ENCODE data around the gene AMBRA1. TPM values are rescaled to one million over a fixed set of nuclear protein-coding genes. Genes with fewer than 3 reads are reported as not detected.
A peak's percentile ranks its signal among the peaks of the same experiment; 100 is the strongest.

Gene AMBRA1
- total RNA-seq, 1 donor, result 18.0 TPM

GRCh38 chr11:46457021-46457420 is 136.8 kb downstream of the AMBRA1 start:
- no peak overlapping the region for H3K4me3 ChIP-seq (ENCODE audit: low read depth, low read length)
- TF ChIP-seq CTCF (IDR thresholded peaks at IDR 0.05; ENCODE audit: insufficient read depth, low read length), result no peak
- DNase-seq (ENCODE audit: low read depth), result no peak

- no peak for TF ChIP-seq CTCF (IDR thresholded peaks at IDR 0.05; ENCODE audit: insufficient read depth, low read length)
- DNase-seq (ENCODE audit: low read depth), result no peak
- H3K4me3 ChIP-seq (ENCODE audit: low read depth, low read length), result no peak overlapping the region
Observed at GRCh38 chr11:46456269-46457001, 137.4 kb downstream of the AMBRA1 start.

GRCh38 chr11:46455834-46456233 is 138.0 kb downstream of the AMBRA1 start:
- no peak for TF ChIP-seq CTCF (IDR thresholded peaks at IDR 0.05; ENCODE audit: insufficient read depth, low read length)
- DNase-seq (ENCODE audit: low read depth), result no peak
- no peak overlapping the region for H3K4me3 ChIP-seq (ENCODE audit: low read depth, low read length)

GRCh38 chr11:46452918-46453517 is 140.8 kb downstream of the AMBRA1 start:
- DNase-seq (ENCODE audit: low read depth), result no peak
- no peak overlapping the region for H3K4me3 ChIP-seq (ENCODE audit: low read depth, low read length)
- TF ChIP-seq CTCF (IDR thresholded peaks at IDR 0.05; ENCODE audit: insufficient read depth, low read length), result no peak

- no peak for DNase-seq (ENCODE audit: low read depth)
- no peak overlapping the region for H3K4me3 ChIP-seq (ENCODE audit: low read depth, low read length)
- TF ChIP-seq CTCF (IDR thresholded peaks at IDR 0.05; ENCODE audit: insufficient read depth, low read length), result no peak
Observed at GRCh38 chr11:46451759-46452158, 142.1 kb downstream of the AMBRA1 start.

GRCh38 chr11:46450846-46451477 is 142.9 kb downstream of the AMBRA1 start:
- TF ChIP-seq CTCF (IDR thresholded peaks at IDR 0.05; ENCODE audit: insufficient read depth, low read length), result no peak
- peak; percentile 94 for DNase-seq (ENCODE audit: low read depth)
- H3K4me3 ChIP-seq (ENCODE audit: low read depth, low read length), result no peak overlapping the region

Data from fibroblast of the aortic adventitia (primary cell).